HG03565 (cell line): ENCODE data around the gene IRF4.

Experiments used
- ATAC-seq: cut with Tn5 transposase; IDR thresholded peaks from one replicate; pipeline ENCODE4 v1.9.1; 2021; ENCODE audit warnings: mild to moderate bottlenecking, moderate library complexity; ENCODE audit not compliant: unreplicated experiment

Gene IRF4

GRCh38 chr6:379410-380181, 12.0 kb upstream of the IRF4 start:
- peak; percentile 37 for ATAC-seq

GRCh38 chr6:380234-381218, 11.0 kb upstream of the IRF4 start:
- no peak for ATAC-seq

DNA sequence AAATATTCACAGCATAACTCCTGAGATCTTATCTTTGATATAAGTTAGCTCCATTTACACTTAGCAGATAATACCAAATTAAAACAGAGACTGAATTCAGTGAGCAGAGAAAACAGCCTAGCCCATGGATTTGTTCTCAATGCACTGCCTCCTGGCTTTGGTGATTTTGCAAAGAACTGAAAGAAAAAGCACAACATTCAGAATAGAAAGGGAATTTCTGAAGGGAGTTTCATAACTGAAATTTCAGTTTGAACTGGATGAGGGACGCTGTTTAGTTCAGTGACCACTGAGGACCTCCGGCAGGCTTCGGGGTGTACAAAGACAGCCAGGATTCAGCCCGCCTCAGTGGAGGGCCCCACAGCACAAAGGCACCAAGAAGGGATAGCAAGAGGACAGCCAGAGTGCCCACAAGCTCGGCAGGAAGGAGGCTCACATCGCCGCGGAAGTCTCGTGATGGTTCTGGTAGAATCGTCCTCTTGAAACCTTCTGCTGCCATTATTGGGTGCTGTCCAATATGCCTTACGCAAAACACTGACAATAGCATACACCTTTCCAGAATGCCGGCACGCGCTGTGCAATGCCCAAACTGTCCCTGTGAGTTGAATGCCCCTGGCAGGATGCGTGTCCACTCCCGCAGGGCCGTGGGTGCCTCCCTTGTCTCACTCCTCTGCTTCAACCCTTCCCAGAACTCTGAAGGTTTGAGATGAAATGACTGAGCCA, 9.7 kb upstream of the IRF4 start:
- no peak for ATAC-seq

DNA sequence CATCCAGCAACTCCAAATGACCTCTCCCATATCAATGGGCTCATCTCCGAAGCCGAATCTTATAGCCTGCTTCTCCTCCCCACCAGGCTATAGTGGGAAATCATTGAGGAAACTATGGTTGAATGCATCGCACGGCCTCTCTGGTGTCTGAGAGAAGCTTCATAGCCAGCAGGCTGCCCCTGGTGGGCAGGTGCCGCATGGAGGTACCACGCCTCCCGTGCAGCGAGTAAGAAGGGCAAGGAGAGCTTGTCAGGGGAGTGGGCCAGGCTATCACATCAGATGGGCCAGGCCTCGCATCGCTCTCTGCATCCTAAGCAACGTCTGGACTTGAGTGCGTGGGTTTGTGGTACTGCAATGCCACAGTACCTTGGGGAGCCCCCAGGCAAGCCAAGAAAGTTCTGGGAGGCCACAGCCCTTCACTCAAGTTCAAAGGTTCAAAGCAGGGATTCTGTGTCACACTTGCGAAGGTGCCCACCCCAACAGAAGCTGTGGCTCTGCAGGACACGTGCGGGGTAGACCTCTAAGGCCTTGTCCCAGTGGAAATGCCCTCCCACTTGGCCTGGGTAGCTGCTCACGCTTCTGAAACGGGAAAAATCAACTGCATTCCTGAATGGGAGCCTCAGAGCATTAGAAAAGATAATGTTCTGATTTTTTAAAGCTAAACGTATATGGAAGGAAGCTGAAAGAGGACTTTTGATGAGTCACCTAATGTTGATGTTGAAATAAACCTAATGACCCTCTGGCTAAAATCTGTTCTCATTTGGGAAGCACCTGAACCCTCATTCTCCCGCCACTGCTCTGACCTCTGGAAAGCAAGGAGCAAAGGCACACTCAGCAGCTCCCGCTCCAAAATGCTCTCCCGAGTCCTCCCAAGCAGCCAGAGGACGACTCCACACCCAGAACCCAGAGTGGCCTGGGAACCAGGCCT, 8.4 kb upstream of the IRF4 start:
- ATAC-seq, result no peak

GRCh38 chr6:383856-384255, 7.7 kb upstream of the IRF4 start:
- ATAC-seq, result no peak

- ATAC-seq, result no peak
Measured at GRCh38 chr6:384898-385297, 6.7 kb upstream of the IRF4 start.

DNA sequence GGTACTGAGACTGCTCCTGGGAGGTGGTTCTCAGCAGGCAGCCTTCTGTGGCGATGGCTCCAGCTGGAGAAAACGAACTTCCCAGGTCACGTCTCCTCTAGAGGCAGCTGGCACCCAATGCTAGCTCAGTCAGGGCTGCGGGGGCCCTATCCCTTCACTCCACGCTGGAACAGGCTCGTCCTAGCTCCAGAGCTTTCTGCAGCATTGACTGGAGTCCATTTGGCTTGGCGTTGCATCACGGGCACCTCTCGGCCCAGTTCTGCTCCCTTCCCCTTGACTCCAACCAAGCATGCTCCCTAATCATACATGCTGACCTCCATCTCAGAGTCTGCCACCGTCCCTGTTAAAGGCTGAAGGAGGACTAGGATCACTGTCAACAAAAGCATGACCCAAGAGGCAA, 5.9 kb upstream of the IRF4 start:
- no peak for ATAC-seq

GRCh38 chr6:386688-387266, 4.8 kb upstream of the IRF4 start:
- no peak for ATAC-seq

- no peak for ATAC-seq
Measured at GRCh38 chr6:387293-387741, 4.2 kb upstream of the IRF4 start.

DNA sequence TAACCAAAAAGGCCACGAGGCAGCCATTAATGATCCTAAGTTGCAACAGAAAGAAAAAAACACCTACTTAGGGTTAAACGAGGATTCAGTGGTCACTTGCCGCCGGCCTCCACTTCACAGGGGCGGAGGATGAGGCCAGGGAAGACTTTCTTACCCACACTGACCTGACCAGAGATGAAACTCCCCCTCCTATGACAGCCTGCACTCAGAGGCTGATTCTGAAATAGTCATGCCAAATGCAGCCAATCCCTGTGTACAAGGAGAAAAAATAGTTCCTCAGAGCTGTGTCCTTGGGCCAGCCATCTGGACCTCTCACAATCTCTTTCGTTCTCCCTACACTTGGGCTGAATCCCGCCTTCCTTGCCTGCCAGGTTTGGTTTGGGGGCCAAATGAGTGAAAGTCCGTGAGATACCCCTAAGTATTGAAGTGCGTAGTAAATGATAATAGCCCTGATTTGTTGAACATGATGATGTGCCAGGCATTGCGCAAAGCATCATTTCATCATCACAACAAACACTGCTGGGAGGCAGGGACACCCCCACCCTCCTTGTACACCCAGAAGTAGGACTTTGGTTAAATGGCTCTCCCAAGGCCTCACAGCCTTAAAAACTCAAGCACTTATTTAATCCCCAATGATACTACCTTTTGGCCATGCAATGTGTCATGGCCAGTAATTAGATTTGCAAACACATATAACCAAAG, 3.2 kb upstream of the IRF4 start:
- ATAC-seq, result no peak

DNA sequence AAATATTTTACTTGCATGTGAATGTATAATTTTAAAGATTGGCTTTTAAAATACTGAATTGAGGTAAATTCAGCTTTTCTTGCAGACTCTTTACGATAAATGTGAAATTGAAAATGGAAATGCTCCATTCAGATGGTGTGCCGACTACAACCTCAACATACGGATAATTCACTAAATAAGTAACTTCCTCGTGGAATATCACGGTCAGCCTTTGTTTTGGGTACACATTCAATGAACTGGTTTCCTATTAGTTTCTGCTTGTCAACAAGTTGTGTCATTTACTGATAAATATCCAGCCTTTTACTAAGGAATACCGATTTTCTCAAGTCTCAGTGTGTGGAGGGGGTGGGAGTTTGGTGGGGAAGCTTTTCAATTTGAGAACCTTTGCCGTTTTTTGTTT, 2.4 kb upstream of the IRF4 start:
- ATAC-seq, result no peak

DNA sequence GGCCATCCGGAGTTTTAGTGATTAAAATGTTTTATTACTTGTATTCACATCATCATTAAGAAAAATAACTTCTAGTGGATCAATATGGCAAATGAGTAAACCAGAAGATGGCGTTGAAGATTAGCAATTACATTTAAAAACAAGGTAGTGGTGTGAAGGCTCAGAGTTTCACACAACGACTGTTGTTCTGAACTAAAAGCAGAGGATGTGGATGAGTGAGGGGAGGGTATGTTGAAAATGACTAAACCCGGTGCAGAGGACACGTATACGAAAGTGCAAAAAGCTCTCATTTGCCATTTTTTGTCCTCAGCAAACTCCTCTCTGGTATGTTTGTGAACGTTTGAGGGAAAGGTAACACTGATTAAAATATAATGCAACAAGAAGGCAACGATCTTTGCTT, 1.9 kb upstream of the IRF4 start:
- peak; percentile 43 for ATAC-seq

GRCh38 chr6:390914-391558, 516 bp upstream of the IRF4 start:
- ATAC-seq, result no peak

DNA sequence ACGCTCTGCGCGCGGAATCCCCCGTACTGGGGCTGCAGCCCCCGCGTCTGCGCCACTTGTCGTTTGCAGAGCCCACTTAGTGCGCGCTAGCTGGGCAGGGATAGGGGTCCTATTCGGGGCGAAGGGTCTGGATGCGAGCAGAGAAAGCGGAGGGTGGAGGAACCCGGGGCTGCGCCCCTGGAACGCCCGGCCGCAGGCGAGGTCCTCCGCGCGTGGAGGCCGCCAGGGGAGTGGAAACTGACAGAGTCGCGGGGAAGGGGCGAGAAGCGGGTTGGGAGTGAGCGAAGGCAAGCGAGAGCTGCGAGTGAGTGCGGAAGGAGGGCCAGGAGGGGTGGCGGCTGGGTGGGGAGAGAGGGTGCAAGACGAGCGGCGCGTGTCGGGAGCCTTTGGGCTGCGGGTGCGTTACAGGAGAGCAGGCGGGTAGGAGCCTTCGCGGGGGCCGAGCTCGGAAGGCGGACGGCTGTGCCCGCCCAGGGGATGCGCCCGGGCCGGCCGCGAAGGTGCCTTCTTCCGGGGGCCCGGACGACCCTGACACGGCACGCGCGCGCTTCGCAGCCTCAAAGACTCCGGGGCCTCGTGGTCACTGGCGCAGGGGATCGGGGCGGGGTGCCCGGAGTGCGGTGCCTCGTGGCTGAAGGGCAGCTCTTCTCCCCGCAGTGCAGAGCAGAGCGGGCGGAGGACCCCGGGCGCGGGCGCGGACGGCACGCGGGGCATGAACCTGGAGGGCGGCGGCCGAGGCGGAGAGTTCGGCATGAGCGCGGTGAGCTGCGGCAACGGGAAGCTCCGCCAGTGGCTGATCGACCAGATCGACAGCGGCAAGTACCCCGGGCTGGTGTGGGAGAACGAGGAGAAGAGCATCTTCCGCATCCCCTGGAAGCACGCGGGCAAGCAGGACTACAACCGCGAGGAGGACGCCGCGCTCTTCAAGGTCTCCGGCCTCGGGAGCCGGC, 1.2 kb downstream of the IRF4 start:
- no peak for ATAC-seq

- no peak for ATAC-seq
Measured at GRCh38 chr6:393391-394221, 2.1 kb downstream of the IRF4 start.

DNA sequence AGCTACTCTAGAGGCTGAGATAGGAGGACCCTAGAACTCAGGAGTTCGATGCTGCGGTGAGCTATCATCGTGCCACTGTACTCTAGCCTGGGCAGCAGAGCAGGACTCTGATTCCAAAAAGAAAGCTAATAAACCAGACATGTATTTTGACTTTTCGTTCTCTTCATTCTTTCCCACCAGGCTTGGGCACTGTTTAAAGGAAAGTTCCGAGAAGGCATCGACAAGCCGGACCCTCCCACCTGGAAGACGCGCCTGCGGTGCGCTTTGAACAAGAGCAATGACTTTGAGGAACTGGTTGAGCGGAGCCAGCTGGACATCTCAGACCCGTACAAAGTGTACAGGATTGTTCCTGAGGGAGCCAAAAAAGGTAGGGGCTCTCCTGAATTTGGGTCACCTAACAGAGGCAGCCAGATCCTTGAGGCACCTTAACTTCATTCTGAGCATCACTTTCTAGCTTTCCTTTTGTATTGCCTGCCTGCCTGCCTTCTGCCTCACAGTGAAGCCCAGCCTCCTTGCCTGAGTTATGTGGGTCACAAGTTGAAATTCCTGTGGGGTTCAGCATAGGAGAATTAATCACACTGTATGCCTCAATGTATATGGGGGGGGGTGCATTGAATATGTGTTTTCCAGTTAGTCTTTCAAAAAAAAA, 3.2 kb downstream of the IRF4 start:
- ATAC-seq, result no peak
